Middle frontal gyrus (tissue), 1 donor: Measurements from ENCODE around the gene RHOBTB3.
"Not testable (repeated sequence)": the region's sequence is repeated elsewhere in the genome, so short reads cannot be mapped to it uniquely, and the experiment has no call there.

Experiments used
- DNase-seq: peaks from one replicate; pipeline ENCODE4 v3.0.0-alpha.2; 2015; ENCODE audit warnings: low spot score; ENCODE audit errors: extremely low spot score

Gene RHOBTB3

DNA sequence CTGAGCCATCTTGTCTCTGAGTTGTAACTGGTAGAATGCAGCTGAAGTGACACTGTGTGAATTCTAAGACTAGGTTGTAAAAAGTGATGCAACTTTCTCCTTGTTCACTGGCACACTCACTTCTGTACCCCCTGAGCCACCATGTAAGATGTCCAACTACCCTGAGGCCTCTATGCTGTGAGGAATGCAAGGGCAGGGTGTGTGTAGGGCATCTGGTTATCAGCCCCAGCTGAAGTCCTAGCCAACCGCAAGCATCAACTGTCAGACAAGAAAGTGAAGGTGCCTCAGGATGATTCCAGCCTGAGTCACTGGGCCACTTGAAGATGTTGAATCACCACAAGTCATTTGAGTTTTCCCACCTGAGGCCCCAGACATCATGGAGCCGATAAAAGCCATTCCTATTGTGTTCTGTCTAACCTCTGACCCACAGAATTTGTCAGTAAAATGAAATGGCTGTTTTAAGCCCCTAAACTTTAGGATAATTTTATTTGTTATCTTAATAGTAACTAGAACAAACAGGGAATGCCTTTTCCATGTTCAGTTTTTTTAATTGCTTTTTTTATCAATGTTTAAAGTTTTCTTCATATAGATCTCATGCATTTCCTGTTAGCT is 18.7 kb upstream of the RHOBTB3 start:
- no peak for DNase-seq

DNA sequence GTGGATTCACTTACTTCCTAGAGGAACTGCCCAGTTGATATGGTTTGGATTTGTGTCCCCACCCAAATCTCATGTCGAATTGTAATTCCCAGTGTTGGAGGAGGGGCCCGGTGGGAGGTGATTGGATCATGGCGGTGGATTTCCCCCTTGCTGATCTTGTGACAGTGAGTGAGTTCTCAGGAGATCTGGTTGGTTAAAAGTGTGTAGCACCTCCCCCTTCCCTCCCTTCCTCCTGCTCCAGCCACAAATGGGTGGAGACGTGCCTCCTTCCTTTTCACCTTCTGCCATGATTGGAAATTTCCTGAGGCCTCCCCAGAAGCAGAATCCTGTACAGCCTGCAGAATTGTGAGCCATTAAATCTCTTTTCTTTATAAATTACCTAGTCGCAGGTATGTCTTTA is 17.9 kb upstream of the RHOBTB3 start:
- DNase-seq = not testable (repeated sequence)

DNA sequence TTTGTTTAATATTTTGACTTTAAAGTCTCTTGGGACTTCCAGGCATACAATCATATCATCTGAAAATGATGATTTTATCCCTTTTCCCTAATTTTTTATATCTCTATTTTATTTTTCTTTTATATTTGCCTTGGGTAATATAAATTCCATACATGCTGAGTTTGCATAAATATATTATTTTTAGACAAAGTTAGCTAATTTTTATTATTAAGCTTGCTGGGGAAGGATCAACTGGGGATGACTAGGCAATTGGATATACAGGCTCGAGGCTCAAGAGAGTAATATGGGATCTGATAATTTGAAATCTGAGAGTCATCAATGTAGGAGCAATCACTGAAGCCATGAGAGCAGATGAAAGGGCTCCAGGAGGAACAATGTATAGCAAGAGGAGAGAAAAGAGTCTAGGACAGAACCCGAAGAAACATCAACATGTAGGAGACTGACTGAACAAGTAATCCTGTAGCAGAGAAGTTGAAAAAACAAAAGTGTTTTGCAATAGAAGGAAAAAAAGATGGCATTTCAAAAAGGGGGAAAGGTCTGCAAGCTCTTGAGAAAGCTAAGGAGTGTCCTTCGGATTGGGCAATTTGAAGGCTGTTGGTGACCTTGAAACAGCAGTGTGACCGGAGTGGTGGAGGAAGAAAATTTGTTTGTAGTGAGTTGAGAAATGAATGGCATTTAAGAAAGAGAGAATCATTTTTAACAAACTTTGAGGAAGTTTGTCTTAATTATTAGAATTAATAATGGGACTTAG is 17.0 kb upstream of the RHOBTB3 start:
- no peak for DNase-seq

DNA sequence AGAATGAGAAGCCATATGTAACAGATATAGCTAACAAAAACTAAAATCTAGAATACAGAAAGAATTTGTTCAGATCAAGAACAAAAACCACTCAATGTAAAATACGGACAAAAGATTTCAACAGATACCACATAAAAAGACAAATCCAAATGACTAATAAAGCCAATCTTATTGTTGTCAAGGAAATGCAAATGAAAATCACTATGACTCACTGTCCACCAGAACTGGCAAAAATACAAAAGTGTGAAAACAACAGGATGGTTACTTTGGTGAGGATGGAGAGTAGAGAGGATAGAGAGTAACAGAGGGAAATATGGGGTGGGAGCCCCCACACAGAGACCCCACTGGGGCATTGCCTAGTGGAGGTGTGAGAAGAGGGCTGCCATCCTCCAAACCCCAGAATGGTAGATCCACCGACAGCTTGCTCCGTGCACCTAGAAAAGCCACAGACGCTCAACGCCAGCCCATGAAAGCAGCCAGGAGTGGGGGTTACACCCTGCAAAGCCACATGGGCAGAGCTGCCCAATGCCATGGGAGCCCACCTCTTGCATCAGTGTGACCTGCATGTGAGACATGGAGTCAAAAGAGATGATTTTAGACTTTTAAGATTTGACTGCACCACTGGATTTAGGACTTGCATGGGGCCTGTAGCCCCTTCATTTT is 15.2 kb upstream of the RHOBTB3 start:
- DNase-seq = no peak

DNA sequence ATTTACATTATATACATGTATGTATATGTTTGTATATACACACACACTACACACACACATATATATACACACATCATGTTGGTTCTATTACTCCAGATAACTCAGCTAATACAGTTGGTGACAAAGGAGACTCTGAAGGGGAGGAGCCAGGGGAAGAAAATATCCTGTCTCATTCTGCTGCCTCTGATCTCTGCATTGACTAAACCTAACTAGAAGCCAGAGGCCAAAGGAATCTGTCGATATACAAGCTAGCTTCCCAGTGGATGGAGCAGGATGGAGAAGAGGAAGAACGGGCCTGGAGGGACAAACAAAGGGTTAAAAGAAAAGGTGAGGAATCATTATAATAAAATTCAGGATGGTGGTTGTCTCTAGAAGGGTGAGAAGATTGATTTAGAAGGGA is 13.7 kb upstream of the RHOBTB3 start:
- DNase-seq = no peak

DNA sequence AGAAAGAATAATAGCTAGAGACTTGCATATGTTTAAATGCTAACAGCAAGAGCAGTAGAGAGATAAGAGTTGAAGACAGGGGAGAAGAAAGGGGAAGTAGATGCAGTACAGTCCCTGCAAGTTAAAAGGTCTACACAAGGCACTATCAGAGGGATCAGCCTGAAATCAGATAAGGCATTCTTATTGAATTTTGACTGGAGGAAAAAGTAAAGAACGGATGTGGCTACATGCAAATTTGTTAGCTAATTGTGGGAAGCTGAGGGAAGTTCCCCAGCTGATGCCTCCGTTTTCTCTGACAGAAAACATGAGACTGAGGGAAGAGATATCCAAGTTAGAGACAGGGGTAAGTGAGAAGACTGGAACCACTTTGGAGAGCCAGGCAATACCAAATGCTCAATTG is 12.9 kb upstream of the RHOBTB3 start:
- DNase-seq = no peak

DNA sequence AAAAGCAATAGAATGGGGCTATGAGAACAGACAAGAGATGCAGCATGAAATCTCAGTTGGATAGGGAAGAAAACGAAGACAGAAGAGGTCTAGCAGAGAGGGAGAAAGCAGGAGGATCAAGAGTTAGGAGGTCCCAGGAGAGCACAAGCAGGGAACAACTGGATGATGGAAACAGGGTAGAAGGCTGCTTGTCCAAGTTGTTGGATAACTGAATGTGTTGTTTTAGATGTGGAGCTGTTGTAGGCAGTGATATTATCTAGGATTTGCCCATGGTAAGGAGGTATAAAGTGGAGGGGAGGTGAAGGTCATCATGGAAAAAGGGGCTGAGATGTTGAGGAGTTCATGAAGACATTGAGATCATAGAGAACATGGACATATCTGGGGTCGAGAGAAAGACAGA is 12.4 kb upstream of the RHOBTB3 start:
- no peak for DNase-seq

DNA sequence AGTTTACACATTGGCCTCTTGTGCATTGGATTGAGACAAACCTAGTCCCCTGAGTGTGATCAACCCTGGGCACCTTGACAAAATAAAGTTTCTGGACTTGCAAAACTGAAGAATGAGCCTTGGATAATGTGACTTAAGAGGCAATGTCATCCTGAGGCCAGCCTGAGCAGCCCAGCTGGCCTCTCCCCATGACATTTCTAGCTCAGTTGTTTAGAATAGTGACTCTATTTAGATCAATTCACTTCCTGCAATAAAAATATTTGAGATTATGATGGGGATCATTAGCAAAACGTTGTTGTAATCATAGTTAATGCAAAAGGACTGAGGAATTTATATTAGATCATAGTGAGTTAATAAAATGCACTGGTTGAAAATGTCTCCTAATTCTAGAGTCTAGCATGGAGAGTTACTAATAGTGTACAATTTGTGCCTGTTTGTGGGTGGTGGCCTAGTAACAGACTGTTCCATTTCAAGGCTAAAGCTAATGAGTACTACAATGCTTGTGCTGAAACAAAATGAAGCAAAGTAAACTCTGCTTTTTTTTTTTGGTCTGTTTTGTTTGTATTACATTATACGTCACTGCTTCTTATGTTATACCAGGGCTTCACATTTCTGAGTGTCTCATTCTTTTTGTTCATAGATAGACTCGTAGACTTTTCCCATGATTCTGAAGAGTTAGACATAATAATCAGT is 10.9 kb upstream of the RHOBTB3 start:
- no peak for DNase-seq

DNA sequence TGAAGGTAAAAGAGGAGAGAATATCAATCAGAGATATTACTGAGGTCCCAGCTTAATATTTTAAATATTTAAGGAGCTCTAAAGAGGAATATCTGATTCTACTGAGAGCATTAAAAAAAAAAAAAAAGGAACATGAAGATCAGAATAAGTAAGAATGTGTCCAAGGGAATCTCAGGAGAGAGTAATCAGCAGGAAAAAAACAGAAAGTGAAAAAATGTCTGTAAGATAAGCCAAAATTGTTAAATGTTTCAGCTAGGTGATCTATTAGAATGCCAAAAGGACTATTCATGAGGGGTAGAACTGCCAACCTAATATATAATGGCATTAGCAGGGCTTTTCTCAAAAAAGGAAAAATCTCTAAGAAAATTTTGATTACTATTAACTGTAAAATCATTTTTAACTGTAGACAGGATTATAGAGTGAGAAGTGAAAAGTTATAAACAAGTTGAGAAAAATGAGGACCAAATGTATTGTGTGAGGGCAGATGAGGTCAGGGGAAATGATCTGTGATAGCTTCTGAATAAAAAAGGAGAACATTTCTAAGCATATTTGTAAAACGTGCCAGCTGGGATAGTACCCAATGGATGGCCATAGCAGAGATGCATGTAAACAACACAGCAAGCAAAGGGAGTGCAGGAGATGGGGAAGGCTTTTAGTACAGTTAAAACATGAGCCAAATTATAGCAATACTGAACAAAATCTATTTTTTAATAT is 9.4 kb upstream of the RHOBTB3 start:
- no peak for DNase-seq

DNA sequence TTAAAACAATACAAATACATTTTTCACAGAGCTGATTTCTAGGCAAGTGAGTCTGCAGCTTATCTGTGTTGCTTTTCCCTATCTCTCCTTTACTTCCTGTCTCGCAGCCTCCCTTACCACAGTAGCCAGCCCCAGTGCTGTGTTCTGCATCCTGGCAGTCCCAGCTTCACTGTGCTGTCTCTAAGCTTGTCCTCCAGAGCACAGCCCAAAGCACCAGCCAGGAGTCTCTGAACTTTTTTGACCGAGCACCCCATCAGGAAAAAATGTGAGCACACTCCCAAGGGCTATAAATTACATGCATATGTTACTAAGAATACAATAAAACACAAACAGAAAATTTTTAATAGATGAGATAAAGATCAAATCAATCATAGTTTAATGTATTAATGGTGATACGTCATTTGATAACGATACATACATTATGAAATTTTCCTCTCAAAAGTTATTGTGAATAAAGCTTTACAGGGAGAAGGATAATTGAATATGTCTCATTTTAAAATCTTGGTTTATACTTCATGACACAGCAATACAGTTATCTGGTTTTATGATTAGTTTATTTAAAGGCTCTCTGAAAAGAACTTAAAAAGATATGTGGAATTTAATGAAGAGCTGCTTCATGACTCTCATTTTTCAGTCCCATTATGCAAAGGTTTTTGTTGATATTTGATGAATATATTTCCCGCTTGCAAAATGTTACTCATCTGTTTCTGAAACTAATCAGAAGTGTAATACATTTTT is 7.3 kb upstream of the RHOBTB3 start:
- no peak for DNase-seq

DNA sequence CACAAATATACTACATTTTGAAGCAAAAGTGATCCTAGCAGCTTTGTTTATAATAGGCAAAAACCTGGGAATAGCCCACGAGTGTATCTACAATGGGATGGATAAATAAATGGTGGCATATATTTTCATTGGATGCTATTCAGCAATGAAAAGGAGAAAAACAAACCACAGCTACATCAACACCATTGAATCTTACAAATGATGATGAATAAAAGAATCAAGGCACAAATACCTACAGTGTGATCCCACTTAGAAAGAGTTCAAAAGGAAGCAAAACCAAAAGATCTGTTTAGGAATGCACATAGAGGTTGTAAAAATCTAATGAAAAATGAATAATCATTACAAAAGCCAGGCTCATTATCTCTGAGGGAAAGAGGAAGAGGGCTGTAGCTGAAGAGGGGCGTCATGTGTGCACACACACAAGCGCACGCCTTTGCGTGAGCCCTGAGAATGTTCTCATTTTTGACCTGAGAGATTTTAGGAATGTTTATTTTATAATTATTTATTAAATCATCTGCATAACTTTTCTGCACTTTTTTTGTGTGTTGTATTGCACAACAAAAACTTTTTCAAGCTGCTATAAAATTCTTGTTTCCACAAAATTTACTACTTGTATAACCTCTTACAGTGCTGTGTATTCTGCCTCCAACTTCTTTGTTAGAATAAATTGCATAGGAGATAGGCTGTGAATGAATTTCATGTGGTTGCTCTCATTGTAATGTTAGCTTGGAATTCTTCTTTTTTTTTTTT is 5.9 kb upstream of the RHOBTB3 start:
- no peak for DNase-seq

DNA sequence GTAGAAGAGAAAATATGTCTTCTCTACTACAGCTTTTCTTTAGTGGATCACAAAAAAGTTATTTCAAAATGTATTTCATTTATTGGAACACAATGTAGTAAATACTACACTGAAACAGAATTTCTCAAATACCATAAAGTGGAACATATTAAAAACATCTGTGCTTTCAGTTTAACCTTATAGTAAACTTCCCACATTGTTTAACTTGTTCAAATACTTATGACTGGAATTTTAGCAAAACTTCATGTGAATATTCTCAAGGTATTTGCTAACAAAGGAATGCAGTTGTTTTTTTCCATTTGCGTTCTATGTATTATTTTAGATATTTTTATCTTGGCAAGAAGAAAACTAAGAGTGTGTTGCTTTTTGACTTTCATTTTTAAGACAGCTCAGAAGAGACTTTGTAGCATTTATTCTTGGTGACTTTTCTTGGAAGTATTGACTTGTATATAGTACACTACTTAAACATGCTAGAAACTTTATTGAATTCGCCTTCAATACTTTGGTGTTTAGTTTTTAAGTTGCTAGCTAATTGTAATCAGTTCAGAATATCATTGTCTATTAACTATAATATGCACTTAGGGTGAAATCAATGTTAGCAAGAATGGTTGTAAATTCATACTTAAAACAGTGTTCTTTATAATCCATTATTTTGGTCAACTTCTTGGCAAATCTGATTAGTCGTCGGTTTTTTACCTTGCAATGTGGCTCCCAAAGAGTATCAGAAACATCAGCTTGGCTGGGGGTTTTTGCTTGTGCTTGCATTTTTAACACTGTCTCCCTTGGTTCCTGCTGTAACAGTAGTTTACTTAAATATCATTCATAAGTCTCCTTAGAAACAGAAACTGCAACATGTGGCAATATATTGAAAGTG is 5.0 kb upstream of the RHOBTB3 start:
- DNase-seq = no peak

DNA sequence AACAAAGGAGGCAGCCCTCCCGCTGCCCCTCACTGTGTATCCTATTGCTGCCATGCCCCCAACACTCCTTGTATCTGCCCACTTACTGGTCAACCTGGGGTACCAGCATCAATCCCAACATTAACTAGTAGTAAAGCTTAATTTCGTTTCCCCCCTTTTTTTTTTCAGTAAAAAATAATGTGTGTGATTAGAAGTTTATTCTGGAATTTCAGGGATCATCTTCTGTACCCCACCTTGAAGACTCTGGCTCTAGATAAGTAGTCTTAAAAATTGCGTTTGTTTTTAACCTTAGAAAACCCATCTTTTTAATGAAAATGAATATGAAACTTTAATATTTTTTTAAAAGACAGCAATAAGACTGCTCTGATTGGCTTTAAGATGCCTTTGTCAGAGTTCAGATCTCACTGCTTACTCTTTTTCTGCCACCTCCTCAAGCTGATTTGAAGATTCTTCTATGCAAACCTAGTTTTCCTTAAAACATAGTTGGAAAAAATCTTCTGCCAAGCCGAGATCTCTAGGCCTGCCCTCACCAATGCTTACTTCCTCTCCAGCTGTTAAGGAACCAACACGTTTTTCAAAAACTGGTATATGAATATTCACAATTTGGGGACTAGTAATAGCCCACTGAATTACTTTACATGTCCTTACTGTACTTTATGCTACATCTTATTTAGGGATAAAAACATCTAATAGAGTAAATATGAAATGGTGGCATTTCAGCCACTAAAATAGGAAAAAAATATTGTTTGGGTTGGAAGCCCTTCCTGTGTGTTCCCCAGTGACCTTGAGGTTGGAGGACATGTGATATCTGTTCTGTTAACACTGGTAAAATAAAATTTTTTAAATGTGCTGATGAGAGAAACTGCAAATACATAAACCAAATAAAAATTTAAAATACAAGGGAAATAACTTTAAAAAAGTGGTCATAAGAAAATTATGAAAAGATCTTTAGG is 4.0 kb upstream of the RHOBTB3 start:
- no peak for DNase-seq

DNA sequence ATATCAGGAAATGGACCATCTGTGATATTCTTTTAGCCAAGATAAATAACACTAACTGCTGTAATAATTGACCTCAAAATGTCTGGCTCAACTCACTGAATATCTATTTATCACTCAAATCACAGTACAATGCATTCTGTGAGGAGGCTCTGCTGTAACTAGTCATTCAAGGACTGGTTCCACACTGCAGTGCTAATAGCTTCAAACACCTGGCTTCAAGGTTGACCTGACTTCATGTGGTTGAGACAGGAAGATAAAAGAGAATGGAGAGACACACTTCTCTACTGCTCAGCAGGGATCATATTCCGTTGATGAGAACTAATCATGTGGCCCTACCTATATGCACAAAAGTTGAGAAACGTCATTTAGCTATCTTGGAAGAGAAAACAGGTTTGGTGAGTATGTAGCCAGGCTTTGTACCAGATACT is 3.4 kb upstream of the RHOBTB3 start:
- no peak for DNase-seq

DNA sequence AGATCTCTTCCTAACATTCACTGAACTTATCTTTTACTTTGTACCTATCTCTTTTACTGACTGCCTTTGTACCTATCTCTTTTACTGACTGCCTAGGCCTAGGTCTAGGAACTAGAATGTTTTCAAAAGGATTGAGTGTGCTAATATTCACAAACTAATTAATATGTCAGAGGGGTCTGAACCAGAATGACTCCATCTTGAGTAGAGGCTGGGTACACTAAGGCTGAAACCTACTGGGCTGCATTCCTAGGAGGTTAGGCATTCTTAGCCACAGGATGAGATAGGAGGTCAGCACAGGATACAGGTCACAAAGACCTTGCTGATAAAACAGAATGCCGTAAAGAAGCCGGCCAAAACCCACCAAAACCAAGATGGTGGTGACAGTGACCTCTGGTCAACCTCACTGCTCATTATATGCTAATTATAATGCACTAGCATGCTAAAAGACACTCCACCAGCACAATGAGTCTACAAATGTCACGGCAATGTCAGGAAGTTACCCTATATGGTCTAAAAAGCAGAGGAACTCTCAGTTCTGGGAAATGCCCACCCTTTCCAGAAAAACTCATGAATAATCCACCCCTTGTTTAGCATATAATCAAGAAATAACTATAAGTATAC is 2.5 kb upstream of the RHOBTB3 start:
- DNase-seq = no peak

DNA sequence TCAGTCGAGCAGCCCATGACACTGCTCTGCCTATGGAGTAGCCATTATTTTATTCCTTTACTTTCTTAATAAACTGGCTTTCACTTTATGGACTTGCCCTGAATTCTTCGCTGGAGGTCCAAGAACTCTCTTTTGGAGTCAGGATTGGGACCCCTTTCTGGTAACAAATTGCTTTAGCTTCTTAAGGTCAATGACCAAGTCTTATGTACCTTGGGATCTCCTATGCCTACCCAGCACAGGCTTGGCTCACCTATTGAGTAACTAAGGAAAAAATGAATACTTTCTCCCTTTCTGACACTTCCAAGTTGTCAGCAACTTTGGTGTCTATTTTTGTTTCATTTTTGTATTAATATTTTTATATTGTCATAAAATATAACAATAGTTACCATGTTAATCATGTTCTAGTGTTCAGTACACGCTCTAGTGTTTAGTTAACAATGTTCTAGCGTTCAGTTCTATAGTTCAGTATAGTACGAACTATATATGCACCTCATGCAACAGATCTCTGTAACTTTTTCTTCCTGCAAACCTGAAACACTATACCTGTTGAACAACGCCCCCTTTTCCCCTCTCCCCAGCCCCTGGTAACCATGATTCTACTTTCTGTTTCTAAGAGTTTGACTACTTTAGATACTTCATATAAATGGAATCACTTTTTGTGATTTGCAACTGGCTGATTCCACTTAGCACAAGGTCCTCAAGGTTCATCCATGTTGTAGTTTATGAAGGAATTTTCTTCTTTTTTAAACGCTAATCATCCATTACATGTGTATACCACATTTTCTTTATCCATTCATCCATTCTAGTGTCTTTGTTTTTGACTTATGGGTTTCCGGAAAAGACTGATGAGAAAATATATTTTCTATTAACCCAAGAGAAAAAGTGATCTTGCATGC is 1.8 kb upstream of the RHOBTB3 start:
- DNase-seq = no peak
